HepG2 (cell line): ENCODE results near the gene C22orf15. TPM values are rescaled to one million over a fixed set of nuclear protein-coding genes. Genes with fewer than 3 reads are reported as not detected.

ENCODE experiments used
- DZIP1 ChIP-seq: sonication (generic); formaldehyde crosslinking; IDR thresholded peaks from 2 replicates; pipeline ENCODE4 v1.5.0; 2020; ENCODE audit warnings: mild to moderate bottlenecking, missing genetic modification reagents
- ELF1 ChIP-seq: sonication (generic); formaldehyde crosslinking; IDR thresholded peaks from 2 replicates; pipeline ENCODE4 v1.4.0; 2020; ENCODE audit warnings: missing genetic modification reagents
- HMGXB3 ChIP-seq: sonication (generic); formaldehyde crosslinking; IDR thresholded peaks from 2 replicates; pipeline ENCODE4 v1.4.0; 2020; ENCODE audit warnings: missing genetic modification reagents, borderline replicate concordance
- HMGXB4 ChIP-seq, 2 experiments: sonication (generic) in 1 of 2; formaldehyde crosslinking in 1 of 2; IDR thresholded peaks; 2 replicates each; pipeline versions ENCODE4 v1.4.0 to v1.6.1; 2018 to 2020; ENCODE audit warnings: missing genetic modification reagents in 2 of 2, borderline replicate concordance in 1 of 2, low read depth in 1 of 2, mild to moderate bottlenecking in 1 of 2, missing biosample characterization in 1 of 2
- HOXA3 ChIP-seq: sonication (generic); formaldehyde crosslinking; IDR thresholded peaks from 2 replicates; pipeline ENCODE4 v1.5.0; 2020; ENCODE audit warnings: missing genetic modification reagents
- JARID2 ChIP-seq: sonication (generic); formaldehyde crosslinking; IDR thresholded peaks from 2 replicates; pipeline ENCODE4 v1.8.1; 2023; ENCODE audit warnings: missing genetic modification reagents, inconsistent platforms; ENCODE audit not compliant: insufficient replicate concordance
- MEIS2 ChIP-seq: sonication (generic); formaldehyde crosslinking; IDR thresholded peaks from 2 replicates; pipeline ENCODE4 v1.9.0; 2021; ENCODE audit warnings: mild to moderate bottlenecking, missing genetic modification reagents
- NBN ChIP-seq: fragments of 450-650 bp; conservative IDR thresholded peaks from 2 replicates; pipeline ENCODE4 v1.6.1; 2017
- NR2F2 ChIP-seq: IDR thresholded peaks from 2 replicates; pipeline ENCODE4 v1.6.1; 2012; ENCODE audit warnings: low read depth, inconsistent platforms, borderline replicate concordance
- SATB2 ChIP-seq: sonication (generic); formaldehyde crosslinking; IDR thresholded peaks from 2 replicates; pipeline ENCODE4 v1.5.0; 2020; ENCODE audit warnings: missing genetic modification reagents
- THAP11 ChIP-seq: IDR thresholded peaks from 2 replicates; pipeline ENCODE4 v1.6.1; 2016; ENCODE audit warnings: missing biosample characterization, missing genetic modification reagents
- THYN1 ChIP-seq: sonication (generic); formaldehyde crosslinking; IDR thresholded peaks from 2 replicates; pipeline ENCODE4 v1.8.1; 2023; ENCODE audit warnings: low read depth, mild to moderate bottlenecking, moderate library complexity, missing genetic modification reagents, borderline replicate concordance
- ZFP82 ChIP-seq: sonication (generic); formaldehyde crosslinking; IDR thresholded peaks from 2 replicates; pipeline ENCODE4 v1.5.1; 2020; ENCODE audit warnings: mild to moderate bottlenecking, missing genetic modification reagents, borderline replicate concordance
- ZNF138 ChIP-seq: sonication (generic); formaldehyde crosslinking; IDR thresholded peaks from 2 replicates; pipeline ENCODE4 v1.5.0; 2020; ENCODE audit warnings: mild to moderate bottlenecking, low read depth, missing genetic modification reagents
- ZNF691 ChIP-seq: sonication (generic); formaldehyde crosslinking; IDR thresholded peaks from 2 replicates; pipeline ENCODE4 v1.4.0; 2020; ENCODE audit warnings: missing genetic modification reagents, low read depth, mild to moderate bottlenecking, borderline replicate concordance
- polyA plus RNA-seq, 8 experiments: library from polyadenylated mRNA; depleted of rRNA in 3 of 8; stranded (reverse) in 7 of 8; unstranded in 1 of 8; fragments of >200 nt; fragmentation: Illumina TruSeq in 4 of 8; extraction: Trizol in 4 of 8; gene quantifications; 2 replicates each; pipeline versions ENCODE4 v1.2.1 to v1.2.3, GENCODE V29; 2011 to 2016; ENCODE audit warnings: low read depth in 4 of 8, missing spikeins in 1 of 8, mixed read lengths in 1 of 8; ENCODE audit not compliant: insufficient read depth in 1 of 8
- total RNA-seq, 5 experiments: library from RNA; depleted of rRNA; stranded (reverse); fragments of >200 nt; fragmentation: Illumina TruSeq; extraction: Trizol; gene quantifications; 2 replicates each; pipeline ENCODE4 v1.2.3, GENCODE V29; 2016; ENCODE audit warnings: low read depth in 1 of 5
- TF ChIP-seq, protein P1 (sequence below): sonication (generic); formaldehyde crosslinking; IDR thresholded peaks from 2 replicates; pipeline ENCODE4 v1.8.1; 2023; ENCODE audit warnings: missing genetic modification reagents, inconsistent platforms, borderline replicate concordance

The C22orf15 gene
- total and polyA plus RNA-seq, 2 of the 13 experiments (the other 11 are each of a cell fraction or from before 2014, with no cell fraction given), result not detected

- TF ChIP-seq HMGXB3 (CRISPR knock-in tag), result no peak; the same call in 1 of the 2 replicates
- TF ChIP-seq MEIS2 (CRISPR knock-in tag), result peak; percentile 71; the same call in 1 of the 2 replicates
- TF ChIP-seq ZNF138 (CRISPR knock-in tag), result no peak
- no peak for TF ChIP-seq ZFP82
- TF ChIP-seq HOXA3 (CRISPR knock-in tag), result peak; percentile 100
- no peak for TF ChIP-seq ZNF691 (CRISPR knock-in tag)
- no peak for TF ChIP-seq JARID2 (CRISPR knock-in tag)
- TF ChIP-seq ELF1 (CRISPR knock-in tag), result peak; percentile 62
- TF ChIP-seq NBN, result no peak
- TF ChIP-seq HMGXB4 (CRISPR knock-in tag; IDR thresholded peaks at IDR 0.05; ENCODE audit: borderline replicate concordance in 1 of 2, low read depth in 1 of 2), result peak; percentile 73 to 88; a peak in 3 of 4 replicates
- TF ChIP-seq NR2F2, result no peak
- TF ChIP-seq, protein P1, sequence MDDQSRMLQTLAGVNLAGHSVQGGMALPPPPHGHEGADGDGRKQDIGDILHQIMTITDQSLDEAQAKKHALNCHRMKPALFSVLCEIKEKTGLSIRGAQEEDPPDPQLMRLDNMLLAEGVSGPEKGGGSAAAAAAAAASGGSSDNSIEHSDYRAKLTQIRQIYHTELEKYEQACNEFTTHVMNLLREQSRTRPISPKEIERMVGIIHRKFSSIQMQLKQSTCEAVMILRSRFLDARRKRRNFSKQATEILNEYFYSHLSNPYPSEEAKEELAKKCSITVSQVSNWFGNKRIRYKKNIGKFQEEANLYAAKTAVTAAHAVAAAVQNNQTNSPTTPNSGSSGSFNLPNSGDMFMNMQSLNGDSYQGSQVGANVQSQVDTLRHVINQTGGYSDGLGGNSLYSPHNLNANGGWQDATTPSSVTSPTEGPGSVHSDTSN (CRISPR knock-in tag), result no peak
- TF ChIP-seq DZIP1 (CRISPR knock-in tag), result no peak
- TF ChIP-seq THAP11 (CRISPR knock-in tag), result peak; percentile 89
- no peak; the same call in 1 of the 2 replicates for TF ChIP-seq THYN1 (CRISPR knock-in tag)
- no peak for TF ChIP-seq SATB2 (CRISPR knock-in tag)
Observed at GRCh38 chr22:23716811-23717801, 45.7 kb upstream of the C22orf15 start (continued).
